Measurements from ENCODE around the gene FBXO31. TPM values are rescaled to one million over a fixed set of nuclear protein-coding genes. Genes with fewer than 3 reads are reported as not detected.

The FBXO31 gene
- total RNA-seq, 1 donor from 2014 or later = 5.8 TPM

- H3K4me1 Mint-ChIP-seq = no peaks in the 10 kb centered on the region
- H3K9ac ChIP-seq = no peak overlapping the region
- H3K4me2 ChIP-seq = no peak overlapping the region
- peaks cover 22% of the 10 kb centered on the region for H3K36me3 Mint-ChIP-seq
- no peak for TF ChIP-seq EZH2 (IDR thresholded peaks at IDR 0.05)
- no peak for TF ChIP-seq CTCF (IDR thresholded peaks at IDR 0.05)
- no peak for TF ChIP-seq EZH2phosphoT487 (IDR thresholded peaks at IDR 0.05)
- no peaks in the 10 kb centered on the region for H3K9me3 Mint-ChIP-seq
- no peak overlapping the region for H3K4me3 Mint-ChIP-seq
- H2AFZ ChIP-seq (replicated peaks) = no peak overlapping the region
- H3K9me3 ChIP-seq (ENCODE audit: low read depth) = no peaks in the 10 kb centered on the region
- H3K4me3 ChIP-seq = no peak overlapping the region
- H3K27me3 ChIP-seq = no peaks in the 10 kb centered on the region
- DNase-seq (ENCODE audit: low spot score) = no peak
- H3K27ac Mint-ChIP-seq = no peak overlapping the region
- no peak overlapping the region for H3K27ac ChIP-seq
- no peaks in the 10 kb centered on the region for H3K36me3 ChIP-seq
- H4K20me1 ChIP-seq (ENCODE audit: low read depth) = peaks cover 6% of the 10 kb centered on the region
- peaks cover 5% of the 10 kb centered on the region for H3F3A ChIP-seq (ENCODE audit: low read depth)
- H3K27me3 Mint-ChIP-seq (ENCODE audit: insufficient read depth, low read depth) = peaks cover 3% of the 10 kb centered on the region
- H3K4me1 ChIP-seq = no peaks in the 10 kb centered on the region
- H3K79me2 ChIP-seq (ENCODE audit: low read depth) = no peaks in the 10 kb centered on the region
These were observed 26.2 kb upstream of the FBXO31 start for GRCh38 chr16:87409781-87410180.

- peak overlapping the region; percentile 11 for H3K9ac ChIP-seq
- no peaks in the 10 kb centered on the region for H3K79me2 ChIP-seq (ENCODE audit: low read depth)
- peaks cover 6% of the 10 kb centered on the region for H4K20me1 ChIP-seq (ENCODE audit: low read depth)
- Mint-ChIP-seq H3K36me3 (peaks cover 22% of the 10 kb centered on the region), H3K9me3 (no peaks in the 10 kb centered on the region), H3K27me3 (ENCODE audit: insufficient read depth, low read depth) (peaks cover 3% of the 10 kb centered on the region), H3K4me1 (no peaks in the 10 kb centered on the region), H3K4me3 (no peak overlapping the region), H3K27ac (no peak overlapping the region)
- no peaks in the 10 kb centered on the region for H3K9me3 ChIP-seq (ENCODE audit: low read depth)
- no peak overlapping the region for H3K27ac ChIP-seq
- no peaks in the 10 kb centered on the region for H3K36me3 ChIP-seq
- DNase-seq (ENCODE audit: low spot score) = no peak
- TF ChIP-seq EZH2 (IDR thresholded peaks at IDR 0.05) (no peak), EZH2phosphoT487 (IDR thresholded peaks at IDR 0.05) (no peak), CTCF (IDR thresholded peaks at IDR 0.05) (no peak)
- H3K27me3 ChIP-seq = no peaks in the 10 kb centered on the region
- H3K4me2 ChIP-seq = no peak overlapping the region
- peaks cover 5% of the 10 kb centered on the region for H3F3A ChIP-seq (ENCODE audit: low read depth)
- no peak overlapping the region for H3K4me3 ChIP-seq
- H2AFZ ChIP-seq (replicated peaks) = no peak overlapping the region
- no peaks in the 10 kb centered on the region for H3K4me1 ChIP-seq
These were observed 25.6 kb upstream of the FBXO31 start for GRCh38 chr16:87409153-87409552.

GRCh38 chr16:87407511-87408112 is 24.0 kb upstream of the FBXO31 start:
- no peak overlapping the region for H3K27ac ChIP-seq
- no peak for DNase-seq (ENCODE audit: low spot score)
- no peaks in the 10 kb centered on the region for H3K36me3 ChIP-seq
- H3K9ac ChIP-seq = no peak overlapping the region
- no peak overlapping the region for H3K4me3 ChIP-seq
- Mint-ChIP-seq H3K4me3 (no peak overlapping the region), H3K27ac (peak overlapping the region; percentile 4), H3K9me3 (no peaks in the 10 kb centered on the region), H3K4me1 (no peaks in the 10 kb centered on the region), H3K36me3 (peaks cover 23% of the 10 kb centered on the region), H3K27me3 (ENCODE audit: insufficient read depth, low read depth) (peaks cover 2% of the 10 kb centered on the region)
- H3K4me1 ChIP-seq = no peaks in the 10 kb centered on the region
- peaks cover 5% of the 10 kb centered on the region for H3F3A ChIP-seq (ENCODE audit: low read depth)
- H2AFZ ChIP-seq (replicated peaks) = no peak overlapping the region
- no peak overlapping the region for H3K4me2 ChIP-seq
- no peaks in the 10 kb centered on the region for H3K79me2 ChIP-seq (ENCODE audit: low read depth)
- no peaks in the 10 kb centered on the region for H3K27me3 ChIP-seq
- peaks cover 6% of the 10 kb centered on the region for H4K20me1 ChIP-seq (ENCODE audit: low read depth)
- TF ChIP-seq EZH2phosphoT487 (IDR thresholded peaks at IDR 0.05) = no peak
- no peak for TF ChIP-seq CTCF (IDR thresholded peaks at IDR 0.05)
- TF ChIP-seq EZH2 (IDR thresholded peaks at IDR 0.05) = no peak
- no peaks in the 10 kb centered on the region for H3K9me3 ChIP-seq (ENCODE audit: low read depth)

Measured in neural progenitor cell (in vitro differentiated cells).